ENCODE measurements around the gene PLXNA3. TPM values are rescaled to one million over a fixed set of nuclear protein-coding genes. Genes with fewer than 3 reads are reported as not detected.

PLXNA3 gene
- total and polyA plus RNA-seq, 10 of the 15 experiments (the other 5 are each of a cell fraction or from before 2014, with no cell fraction given), result 0.26 to 26.8 (median 3.4) TPM

DNA sequence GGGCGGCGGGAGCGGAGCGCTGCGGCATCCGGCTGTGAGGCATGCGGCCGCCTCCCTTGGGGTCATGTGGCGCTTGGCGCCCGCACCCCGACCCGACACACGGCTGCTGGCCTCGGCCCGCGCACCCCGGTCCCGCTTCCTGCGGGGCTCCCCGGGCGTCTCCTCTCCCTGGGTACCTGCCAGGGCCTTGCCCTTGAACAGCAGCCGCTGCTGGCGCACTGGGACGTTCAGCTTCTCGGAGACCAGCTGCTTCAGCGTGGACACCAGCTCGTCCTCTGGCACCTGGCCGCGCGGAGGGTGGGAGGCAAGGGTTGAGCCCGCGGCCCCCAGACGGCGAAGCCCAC lies 27.9 kb downstream of the PLXNA3 start:
- peaks cover 0 to 2% of the 10 kb centered on the region in 2 experiments; a peak in 2 of 4 replicates for H3K36me3 ChIP-seq (ENCODE audit: control insufficient read depth in 2 of 2, insufficient read depth in 2 of 2, low read length in 1 of 2)
- peak overlapping the region; percentile 64 for H3K4me3 ChIP-seq

More for the DNA sequence above, 27.9 kb downstream of the PLXNA3 start:
- in situ Hi-C loops (cut with MboI) (no loop called here), intact Hi-C loops (cut with micrococcal nuclease; ENCODE audit: unreplicated experiment) (no loop called here)
- no TSS peak for BruUV-seq (replicated peaks)
- H3K4me1 ChIP-seq (ENCODE audit: control insufficient read depth, insufficient read depth, low read length), result peaks cover 8% of the 10 kb centered on the region; the same call in 1 of the 2 replicates
- no peaks in the 10 kb centered on the region for H3K27me3 ChIP-seq (replicated peaks in 1 of 2; ENCODE audit: control insufficient read depth in 2 of 2, insufficient read depth in 2 of 2, low read length in 1 of 2)
- H3K27ac ChIP-seq (ENCODE audit: control insufficient read depth, insufficient read depth), result peak overlapping the region; percentile 42
- CTCF ChIA-PET, result interaction anchor here (2.1 kb wide), 1 partner anchor 41 kb away, joined by 6 read pairs; no protein-coding TSS in a partner anchor
- WGBS (ENCODE audit: insufficient coverage, insufficient replicate concordance, low lambda C conversion rate, missing lambda C conversion rate), result 27% methylated on average over 35 of the region's 35 CpGs
- DNase-seq (ENCODE audit: low read depth, low spot score), result no peak
- H3K9ac ChIP-seq (ENCODE audit: control insufficient read depth, insufficient read depth, low read length), result peak overlapping the region; percentile 75
- H3K9me3 ChIP-seq (replicated peaks; ENCODE audit: control insufficient read depth, insufficient read depth, low read length), result no peaks in the 10 kb centered on the region; the same call in 2 of the 3 replicates
- peaks cover 21% of the 10 kb centered on the region for H3K79me2 ChIP-seq (ENCODE audit: control insufficient read depth, insufficient read depth, low read length)
- H4K20me1 ChIP-seq (ENCODE audit: control insufficient read depth, insufficient read depth), result no peaks in the 10 kb centered on the region
- POLR2A ChIA-PET, result interaction anchor here (1.0 to 1.3 kb wide), 3 partner anchors 8 to 25 kb away, joined by 3 to 7 read pairs (median 4); partner anchors contain the start of gene LAGE3
- ATAC-seq, result peak; percentile 9
- RAD21 ChIA-PET (ENCODE audit: unreplicated experiment), result interaction anchor here (1.4 to 1.5 kb wide), 2 partner anchors 11 to 41 kb away, joined by 4 read pairs; no protein-coding TSS in a partner anchor
- SMC1A ChIA-PET (ENCODE audit: uncharacterized antibody, unreplicated experiment), result interaction anchor here (1.5 to 1.6 kb wide), 2 partner anchors 9 to 41 kb away, joined by 3 to 7 read pairs; no protein-coding TSS in a partner anchor
- FAIRE-seq, result no peak
- peak overlapping the region; percentile 77 for H3K4me2 ChIP-seq (ENCODE audit: control insufficient read depth, insufficient read depth)
- TF ChIP-seq ZSCAN29 (IDR thresholded peaks at IDR 0.05) (no peak), NR2F1 (conservative IDR thresholded peaks at IDR 0.05) (0 out of 2 replicates have a peak, but pooled peaks have one; percentile 34), POLR2A (IDR thresholded peaks at IDR 0.05; ENCODE audit: low read depth, low read length) (0 out of 2 replicates have a peak, but pooled peaks have one; percentile 10), ASH2L (IDR thresholded peaks at IDR 0.05; ENCODE audit: borderline replicate concordance, low read depth) (no peak)
- TF ChIP-seq, protein P1, sequence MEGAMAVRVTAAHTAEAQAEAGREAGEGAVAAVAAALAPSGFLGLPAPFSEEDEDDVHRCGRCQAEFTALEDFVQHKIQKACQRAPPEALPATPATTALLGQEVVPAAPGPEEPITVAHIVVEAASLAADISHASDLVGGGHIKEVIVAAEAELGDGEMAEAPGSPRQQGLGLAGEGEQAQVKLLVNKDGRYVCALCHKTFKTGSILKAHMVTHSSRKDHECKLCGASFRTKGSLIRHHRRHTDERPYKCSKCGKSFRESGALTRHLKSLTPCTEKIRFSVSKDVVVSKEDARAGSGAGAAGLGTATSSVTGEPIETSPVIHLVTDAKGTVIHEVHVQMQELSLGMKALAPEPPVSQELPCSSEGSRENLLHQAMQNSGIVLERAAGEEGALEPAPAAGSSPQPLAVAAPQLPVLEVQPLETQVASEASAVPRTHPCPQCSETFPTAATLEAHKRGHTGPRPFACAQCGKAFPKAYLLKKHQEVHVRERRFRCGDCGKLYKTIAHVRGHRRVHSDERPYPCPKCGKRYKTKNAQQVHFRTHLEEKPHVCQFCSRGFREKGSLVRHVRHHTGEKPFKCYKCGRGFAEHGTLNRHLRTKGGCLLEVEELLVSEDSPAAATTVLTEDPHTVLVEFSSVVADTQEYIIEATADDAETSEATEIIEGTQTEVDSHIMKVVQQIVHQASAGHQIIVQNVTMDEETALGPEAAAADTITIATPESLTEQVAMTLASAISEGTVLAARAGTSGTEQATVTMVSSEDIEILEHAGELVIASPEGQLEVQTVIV (IDR thresholded peaks at IDR 0.05; ENCODE audit: borderline replicate concordance, partially characterized antibody), result no peak
- peak overlapping the region; percentile 19; the same call in 1 of the 2 replicates for H2AFZ ChIP-seq (ENCODE audit: control insufficient read depth, low read depth, low read length)
